ENCODE measurements around the gene VENTX. TPM values are rescaled to one million over a fixed set of nuclear protein-coding genes. Genes with fewer than 3 reads are reported as not detected.

Gene VENTX
- total RNA-seq = not detected in 2 replicates

DNA sequence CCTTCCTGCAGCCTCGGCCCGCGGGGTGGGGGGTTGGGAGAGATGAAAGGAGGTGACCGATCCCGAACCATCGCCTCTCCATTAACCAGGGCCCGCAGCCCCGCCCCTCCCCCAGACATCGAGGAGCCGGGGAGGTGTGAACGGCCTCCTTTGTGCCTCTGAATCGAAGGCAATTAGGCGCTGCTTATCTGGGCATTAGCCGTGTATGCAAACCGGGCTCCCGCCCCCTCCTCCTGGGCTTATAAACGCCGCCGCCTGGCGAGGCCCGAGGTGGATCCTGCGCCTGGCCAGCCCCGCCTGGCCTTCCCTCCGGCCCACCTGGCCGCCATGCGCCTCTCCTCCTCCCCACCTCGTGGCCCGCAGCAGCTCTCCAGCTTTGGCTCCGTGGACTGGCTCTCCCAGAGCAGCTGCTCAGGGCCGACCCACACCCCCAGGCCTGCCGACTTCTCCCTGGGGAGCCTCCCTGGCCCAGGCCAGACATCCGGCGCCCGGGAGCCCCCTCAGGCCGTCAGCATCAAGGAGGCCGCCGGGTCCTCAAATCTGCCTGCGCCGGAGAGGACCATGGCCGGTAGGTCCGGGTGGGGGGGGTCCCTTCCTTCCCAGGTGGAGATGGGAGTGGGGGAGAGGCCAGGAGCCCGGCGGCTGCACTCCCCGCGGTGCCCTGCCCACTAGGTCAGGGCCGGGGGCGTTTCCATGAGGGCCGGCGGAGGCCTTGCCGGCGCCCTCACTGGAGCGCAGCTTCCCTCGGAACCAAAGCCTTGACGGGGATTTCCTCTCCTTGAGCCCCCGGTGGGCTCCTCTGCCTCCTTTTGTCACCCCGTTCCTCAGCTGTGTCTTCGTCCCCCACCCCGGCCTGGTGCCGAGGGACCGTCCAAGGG is at the start of gene VENTX:
Gene VENTX, plus strand, starts transcription at position 268 of the 878 bp plus-strand sequence. Its CDS starts 60 bp downstream, at position 328.

DNA sequence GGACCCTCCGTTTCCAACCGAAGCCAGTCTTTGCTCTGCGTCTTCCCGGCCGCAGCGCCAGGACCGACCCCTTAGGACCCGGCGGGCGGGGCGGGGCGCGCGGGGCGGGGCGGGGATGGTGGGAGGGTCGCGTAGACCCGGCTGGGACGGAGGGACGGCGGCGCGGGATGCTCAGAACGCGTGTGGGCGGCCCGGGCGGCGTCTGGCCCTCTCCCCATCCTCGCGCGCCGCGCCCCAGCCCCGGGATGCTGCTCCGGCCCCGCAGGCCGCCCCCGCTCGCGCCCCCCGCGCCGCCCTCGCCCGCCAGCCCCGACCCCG is 7.7 kb upstream of the VENTX start, which contains the start of gene UTF1:
Gene UTF1, plus strand, starts transcription at position 174 of the 318 bp plus-strand sequence. Its CDS starts 72 bp downstream, at position 246.

DNA sequence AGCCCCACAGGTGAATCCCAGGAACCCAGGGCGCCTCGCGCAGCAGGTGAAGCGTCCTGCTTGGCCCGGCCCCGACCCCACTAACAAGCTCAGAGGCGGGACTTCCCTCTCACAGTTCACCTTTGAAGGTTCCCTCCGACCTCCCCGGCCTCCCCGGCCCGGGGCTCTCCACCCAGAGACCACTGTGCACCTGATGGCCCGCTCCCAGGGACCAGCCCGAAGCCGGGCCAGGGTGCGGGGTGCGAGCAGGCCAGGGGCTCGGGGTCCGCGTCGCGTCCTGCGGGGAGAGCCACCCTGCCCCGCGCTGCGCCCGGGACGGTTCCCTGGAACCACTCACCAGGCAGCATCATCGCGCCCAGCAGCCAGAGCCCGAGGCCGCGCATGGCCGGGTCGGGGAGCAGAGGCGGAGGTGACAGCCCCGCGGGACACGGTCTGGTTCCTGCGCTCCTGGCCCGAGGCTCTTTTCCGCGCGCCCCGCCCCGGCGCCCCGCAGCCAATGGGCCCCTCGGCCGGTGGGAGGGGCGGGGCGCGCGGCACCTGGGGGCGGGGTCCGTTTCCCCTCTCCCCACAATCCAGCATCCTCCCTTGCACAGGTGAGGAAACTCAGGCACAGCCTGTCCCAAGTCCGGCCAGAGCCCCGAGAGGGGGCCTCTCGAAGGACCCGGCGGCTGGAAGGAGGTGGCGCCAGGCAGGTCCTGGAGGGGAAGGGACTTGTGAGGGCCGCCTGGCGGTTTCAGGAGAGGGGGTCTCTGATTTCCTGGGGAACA is 39.0 kb downstream of the VENTX start, which contains the start of gene ADAM8:
Gene ADAM8, minus strand, starts transcription at position 434 of the 767 bp plus-strand sequence. Its CDS starts 51 bp downstream, at position 383.

Other genes starting within 250 kb of the VENTX start
- gene ADGRA1, start 149.9 kb upstream of the VENTX start, total RNA-seq = not detected in 2 replicates
- 0.19 and 0.85 TPM in 2 replicates for gene KNDC1, start 77.6 kb upstream of the VENTX start, total RNA-seq
- not detected in 2 replicates for gene UTF1, start 7.6 kb upstream of the VENTX start, total RNA-seq
- gene ADAM8, start 39.0 kb downstream of the VENTX start, total RNA-seq = 0.85 and 1.3 TPM in 2 replicates
- 39.2 and 83.8 TPM in 2 replicates for gene TUBGCP2, start 71.0 kb downstream of the VENTX start, total RNA-seq
- 13.2 and 38.5 TPM in 2 replicates for gene ZNF511, start 71.1 kb downstream of the VENTX start, total RNA-seq
- not detected in 2 replicates for gene CALY, start 99.0 kb downstream of the VENTX start, total RNA-seq
- not detected in 2 replicates for gene PRAP1, start 109.5 kb downstream of the VENTX start, total RNA-seq
- 10.7 and 15.5 TPM in 2 replicates for gene FUOM, start 120.2 kb downstream of the VENTX start, total RNA-seq
- 62.6 and 88.2 TPM in 2 replicates for gene ECHS1, start 135.5 kb downstream of the VENTX start, total RNA-seq
- gene PAOX, start 141.4 kb downstream of the VENTX start, total RNA-seq = 4.8 and 6.2 TPM in 2 replicates
- gene MTG1, start 156.3 kb downstream of the VENTX start, total RNA-seq = 20.9 and 34.5 TPM in 2 replicates
- 0.28 and 0.38 TPM in 2 replicates for gene SPRN, start 186.8 kb downstream of the VENTX start, total RNA-seq
- 0.77 and 1.1 TPM in 2 replicates for gene SCART1, start 216.1 kb downstream of the VENTX start, total RNA-seq

All from regular cardiac myocyte (primary cell).